HG03045 (cell line): ENCODE data around the gene NPBWR2.

ENCODE experiments used
- ATAC-seq: cut with Tn5 transposase; IDR thresholded peaks from one replicate; pipeline ENCODE4 v1.9.1; 2021; ENCODE audit warnings: mild to moderate bottlenecking, moderate library complexity; ENCODE audit not compliant: unreplicated experiment

Gene NPBWR2

GRCh38 chr20:64106981-64107735 is at the start of gene NPBWR2:
Gene NPBWR2 (minus strand): TSS chr20:64107565. CDS start chr20:64106831, 734 bp downstream.
- no peak for ATAC-seq

- ATAC-seq: no peak
Measured at GRCh38 chr20:64156136-64156885, 48.9 kb upstream of the NPBWR2 start.

- no peak for ATAC-seq
Measured at GRCh38 chr20:64155258-64156135, 48.1 kb upstream of the NPBWR2 start.

- ATAC-seq: no peak
Measured at GRCh38 chr20:64154590-64155257, 47.4 kb upstream of the NPBWR2 start.

- no peak for ATAC-seq
Measured at GRCh38 chr20:64153861-64154589, 46.7 kb upstream of the NPBWR2 start.

- ATAC-seq: no peak
Measured at GRCh38 chr20:64153410-64153809, 46.0 kb upstream of the NPBWR2 start.

- no peak for ATAC-seq
Measured at GRCh38 chr20:64152906-64153305, 45.5 kb upstream of the NPBWR2 start.

- no peak for ATAC-seq
Measured at GRCh38 chr20:64151633-64152530, 44.5 kb upstream of the NPBWR2 start.

- no peak for ATAC-seq
Measured at GRCh38 chr20:64150756-64151632, 43.6 kb upstream of the NPBWR2 start.

GRCh38 chr20:64149809-64150560 is 42.6 kb upstream of the NPBWR2 start:
- ATAC-seq: no peak

GRCh38 chr20:64149141-64149540 is 41.8 kb upstream of the NPBWR2 start:
- no peak for ATAC-seq

GRCh38 chr20:64148581-64148980 is 41.2 kb upstream of the NPBWR2 start:
- no peak for ATAC-seq

GRCh38 chr20:64146936-64147477 is 39.6 kb upstream of the NPBWR2 start:
- ATAC-seq: no peak

GRCh38 chr20:64146301-64146935 is 39.1 kb upstream of the NPBWR2 start:
- no peak for ATAC-seq

- ATAC-seq: no peak
Measured at GRCh38 chr20:64145458-64146300, 38.3 kb upstream of the NPBWR2 start.
